ENCODE measurements around the gene HS6ST2. TPM values are rescaled to one million over a fixed set of nuclear protein-coding genes. Genes with fewer than 3 reads are reported as not detected.

The HS6ST2 gene
- total and polyA plus RNA-seq, 2 donors from 2014 or later, result 2.0 to 11.9 TPM

DNA sequence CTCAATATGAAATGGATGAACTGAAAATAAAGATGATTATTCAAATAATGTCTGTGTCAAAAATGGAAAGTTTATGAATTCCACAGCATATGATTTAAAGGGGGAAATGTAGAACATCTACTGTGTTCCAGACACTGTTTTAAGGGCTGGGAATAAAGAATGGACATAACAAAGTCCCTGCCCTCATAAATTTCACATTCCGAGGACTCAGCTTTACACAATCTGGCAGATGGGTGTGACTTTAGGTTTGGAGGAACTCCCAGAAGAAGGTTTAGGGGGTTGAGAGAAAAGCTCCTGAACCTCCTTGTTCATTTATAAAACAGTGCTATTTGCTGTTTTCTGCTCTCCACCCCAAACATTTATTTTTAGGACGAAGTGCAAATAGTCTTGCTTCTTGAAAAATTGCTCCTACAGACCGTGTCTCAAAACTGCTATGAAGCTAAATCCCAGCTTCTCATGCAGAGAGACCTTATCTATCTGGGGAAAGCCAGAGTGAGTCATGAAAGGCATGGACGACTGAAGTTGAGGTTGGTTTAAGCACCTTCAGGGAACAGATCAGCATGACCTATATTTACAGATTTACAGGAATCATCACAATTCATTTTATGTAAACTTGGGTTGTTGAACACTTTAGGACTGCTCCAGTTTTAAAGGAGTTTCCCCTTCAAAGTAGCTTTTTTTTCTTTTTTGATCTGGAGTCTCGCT lies 184.3 kb downstream of the HS6ST2 start:
- intact Hi-C loops (cut with DNase I), result no loop called here
- Histone ChIP-seq H3K4me3 (ENCODE audit: low read length in 3 of 3) (no peak overlapping the region), H3K36me3 (ENCODE audit: control insufficient read depth in 2 of 3, insufficient read depth in 3 of 3, low read length in 3 of 3) (no peaks in the 10 kb centered on the region), H3K27me3 (ENCODE audit: control insufficient read depth, insufficient read depth, low read length) (no peaks in the 10 kb centered on the region), H3K9me3 (ENCODE audit: control insufficient read depth in 2 of 3, insufficient read depth in 1 of 3, low read length in 3 of 3) (no peaks in the 10 kb centered on the region), H3K27ac (ENCODE audit: low read depth in 2 of 2, low read length in 2 of 2) (no peak overlapping the region), H3K4me1 (ENCODE audit: control insufficient read depth in 2 of 3, insufficient read depth in 2 of 3, low read depth in 1 of 3, low read length in 3 of 3) (no peaks in the 10 kb centered on the region), H3K9ac (ENCODE audit: low read length in 3 of 3) (no peak overlapping the region)
- DNase-seq (no peak), FAIRE-seq (no peak)
- no peak for TF ChIP-seq CTCF (IDR thresholded peaks at IDR 0.05; ENCODE audit: borderline replicate concordance, extremely low read depth, insufficient read depth)

DNA sequence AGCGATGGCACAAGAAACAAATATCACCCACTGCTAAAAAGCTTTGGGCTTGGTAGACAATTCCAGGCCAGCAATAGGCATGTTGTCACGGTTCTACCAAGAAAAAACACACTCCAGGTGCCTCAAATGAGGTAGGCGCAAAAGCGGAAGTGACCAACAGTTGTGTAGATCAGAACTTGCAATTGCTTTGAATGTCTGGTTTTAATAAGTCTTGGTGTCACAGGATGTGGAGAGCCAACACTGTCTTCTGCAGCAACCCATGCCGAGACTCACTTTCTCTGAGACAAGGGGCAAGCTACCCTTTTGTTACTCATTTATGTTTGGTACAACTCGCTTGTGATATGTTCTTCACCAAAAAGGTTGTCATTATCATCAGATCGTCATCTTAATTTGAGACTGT lies 188.8 kb downstream of the HS6ST2 start:
- H3K27ac ChIP-seq (ENCODE audit: low read depth in 2 of 2, low read length in 2 of 2), result no peak overlapping the region
- FAIRE-seq, result no peak
- no peaks in the 10 kb centered on the region for H3K9me3 ChIP-seq (ENCODE audit: control insufficient read depth in 2 of 3, insufficient read depth in 1 of 3, low read length in 3 of 3)
- no peak for DNase-seq
- no peak overlapping the region for H3K4me3 ChIP-seq (ENCODE audit: low read length in 3 of 3)
- H3K4me1 ChIP-seq (ENCODE audit: control insufficient read depth in 2 of 3, insufficient read depth in 2 of 3, low read depth in 1 of 3, low read length in 3 of 3), result no peaks in the 10 kb centered on the region
- H3K36me3 ChIP-seq (ENCODE audit: control insufficient read depth in 2 of 3, insufficient read depth in 3 of 3, low read length in 3 of 3), result no peaks in the 10 kb centered on the region
- intact Hi-C loops (cut with DNase I), result no loop called here
- H3K9ac ChIP-seq (ENCODE audit: low read length in 3 of 3), result no peak overlapping the region
- H3K27me3 ChIP-seq (ENCODE audit: control insufficient read depth, insufficient read depth, low read length), result peaks cover 3% of the 10 kb centered on the region
- no peak for TF ChIP-seq CTCF (IDR thresholded peaks at IDR 0.05; ENCODE audit: borderline replicate concordance, extremely low read depth, insufficient read depth)

GRCh38 chrX:132766452-132766851 lies 192.0 kb downstream of the HS6ST2 start:
- Histone ChIP-seq H3K4me3 (ENCODE audit: low read length in 3 of 3) (no peak overlapping the region), H3K4me1 (ENCODE audit: control insufficient read depth in 2 of 3, insufficient read depth in 2 of 3, low read depth in 1 of 3, low read length in 3 of 3) (no peaks in the 10 kb centered on the region), H3K9ac (ENCODE audit: low read length in 3 of 3) (no peak overlapping the region), H3K9me3 (ENCODE audit: control insufficient read depth in 2 of 3, insufficient read depth in 1 of 3, low read length in 3 of 3) (no peaks in the 10 kb centered on the region), H3K27ac (ENCODE audit: low read depth in 2 of 2, low read length in 2 of 2) (no peak overlapping the region), H3K36me3 (ENCODE audit: control insufficient read depth in 2 of 3, insufficient read depth in 3 of 3, low read length in 3 of 3) (no peaks in the 10 kb centered on the region), H3K27me3 (ENCODE audit: control insufficient read depth, insufficient read depth, low read length) (peaks cover 3% of the 10 kb centered on the region)
- no peak for TF ChIP-seq CTCF (IDR thresholded peaks at IDR 0.05; ENCODE audit: borderline replicate concordance, extremely low read depth, insufficient read depth)
- FAIRE-seq (no peak), DNase-seq (no peak)
- intact Hi-C loops (cut with DNase I), result no loop called here

- intact Hi-C loops (cut with DNase I), result no loop called here
- TF ChIP-seq CTCF (IDR thresholded peaks at IDR 0.05; ENCODE audit: borderline replicate concordance, extremely low read depth, insufficient read depth), result no peak
- FAIRE-seq (no peak), DNase-seq (no peak)
- no peaks in the 10 kb centered on the region for H3K4me1 ChIP-seq (ENCODE audit: control insufficient read depth in 2 of 3, insufficient read depth in 2 of 3, low read depth in 1 of 3, low read length in 3 of 3)
- no peaks in the 10 kb centered on the region for H3K36me3 ChIP-seq (ENCODE audit: control insufficient read depth in 2 of 3, insufficient read depth in 3 of 3, low read length in 3 of 3)
- H3K27me3 ChIP-seq (ENCODE audit: control insufficient read depth, insufficient read depth, low read length), result peaks cover 3% of the 10 kb centered on the region
- H3K9ac ChIP-seq (ENCODE audit: low read length in 3 of 3), result no peak overlapping the region
- H3K27ac ChIP-seq (ENCODE audit: low read depth in 2 of 2, low read length in 2 of 2), result no peak overlapping the region
- no peaks in the 10 kb centered on the region for H3K9me3 ChIP-seq (ENCODE audit: control insufficient read depth in 2 of 3, insufficient read depth in 1 of 3, low read length in 3 of 3)
- H3K4me3 ChIP-seq (ENCODE audit: low read length in 3 of 3), result no peak overlapping the region
Observed at GRCh38 chrX:132763528-132763927, 194.9 kb downstream of the HS6ST2 start.
